HG03571 (cell line): ENCODE results near the gene YLPM1.

Experiments used
- ATAC-seq: cut with Tn5 transposase; IDR thresholded peaks from one replicate; pipeline ENCODE4 v1.9.1; 2021; ENCODE audit not compliant: unreplicated experiment

Gene YLPM1

GRCh38 chr14:74867673-74868072 is 104.6 kb downstream of the YLPM1 start:
- no peak for ATAC-seq

GRCh38 chr14:74868739-74869138 is 105.6 kb downstream of the YLPM1 start:
- ATAC-seq: no peak

- ATAC-seq: no peak
Measured at GRCh38 chr14:74871819-74872218, 108.7 kb downstream of the YLPM1 start.

- ATAC-seq: no peak
Measured at GRCh38 chr14:74875204-74875603, 112.1 kb downstream of the YLPM1 start.

- ATAC-seq: no peak
Measured at GRCh38 chr14:74875941-74876913, 113.1 kb downstream of the YLPM1 start, which contains the start of gene PROX2. PROX2 (minus strand) TSS chr14:74876145; CDS start chr14:74863834, 12,311 bp downstream.

- no peak for ATAC-seq
Measured at GRCh38 chr14:74879427-74880182, 116.5 kb downstream of the YLPM1 start.

GRCh38 chr14:74881431-74882102 is 118.5 kb downstream of the YLPM1 start, which contains the start of gene DLST:
DLST (plus strand) TSS chr14:74881916; CDS start chr14:74881954, 38 bp downstream.
- ATAC-seq: peak; percentile 81

GRCh38 chr14:74882103-74882920 is 119.2 kb downstream of the YLPM1 start:
- peak; percentile 30 for ATAC-seq
